Measurements from ENCODE around the gene CYFIP2.

CYFIP2 gene

GRCh38 chr5:157312492-157312891 is 46.6 kb downstream of the CYFIP2 start:
- Histone ChIP-seq H3K9me3 (ENCODE audit: control insufficient read depth, low read length) (no peaks in the 10 kb centered on the region), H3K36me3 (ENCODE audit: control insufficient read depth, insufficient read depth, low read length) (peaks cover 63% of the 10 kb centered on the region), H3K27me3 (replicated peaks; ENCODE audit: control insufficient read depth, insufficient read depth, low read length, poor library complexity, severe bottlenecking) (no peaks in the 10 kb centered on the region), H3K27ac (ENCODE audit: insufficient read depth, low read length, poor library complexity, severe bottlenecking) (peak overlapping the region; percentile 35), H3K4me1 (ENCODE audit: control insufficient read depth, insufficient read depth, low read length, poor library complexity, severe bottlenecking) (peaks cover 29% of the 10 kb centered on the region), H3K4me3 (ENCODE audit: insufficient read depth, low read depth, low read length, poor library complexity, severe bottlenecking) (no peak overlapping the region)
- peak; percentile 34 to 44 (median 42) for DNase-seq

- Histone ChIP-seq H3K27me3 (replicated peaks; ENCODE audit: control insufficient read depth, insufficient read depth, low read length, poor library complexity, severe bottlenecking) (no peaks in the 10 kb centered on the region), H3K9me3 (ENCODE audit: control insufficient read depth, low read length) (no peaks in the 10 kb centered on the region), H3K27ac (ENCODE audit: insufficient read depth, low read length, poor library complexity, severe bottlenecking) (no peak overlapping the region), H3K4me1 (ENCODE audit: control insufficient read depth, insufficient read depth, low read length, poor library complexity, severe bottlenecking) (no peaks in the 10 kb centered on the region), H3K4me3 (ENCODE audit: insufficient read depth, low read depth, low read length, poor library complexity, severe bottlenecking) (no peak overlapping the region), H3K36me3 (ENCODE audit: control insufficient read depth, insufficient read depth, low read length) (peaks cover 91% of the 10 kb centered on the region)
- no peak for DNase-seq
These were observed 56.7 kb downstream of the CYFIP2 start for GRCh38 chr5:157322581-157322980.

- Histone ChIP-seq H3K27me3 (replicated peaks; ENCODE audit: control insufficient read depth, insufficient read depth, low read length, poor library complexity, severe bottlenecking) (no peaks in the 10 kb centered on the region), H3K4me3 (ENCODE audit: insufficient read depth, low read depth, low read length, poor library complexity, severe bottlenecking) (no peak overlapping the region), H3K27ac (ENCODE audit: insufficient read depth, low read length, poor library complexity, severe bottlenecking) (no peak overlapping the region), H3K9me3 (ENCODE audit: control insufficient read depth, low read length) (no peaks in the 10 kb centered on the region), H3K36me3 (ENCODE audit: control insufficient read depth, insufficient read depth, low read length) (peaks cover 86% of the 10 kb centered on the region), H3K4me1 (ENCODE audit: control insufficient read depth, insufficient read depth, low read length, poor library complexity, severe bottlenecking) (no peaks in the 10 kb centered on the region)
- DNase-seq = no peak
These were observed 57.3 kb downstream of the CYFIP2 start for GRCh38 chr5:157323107-157323706.

GRCh38 chr5:157324237-157324636 is 58.3 kb downstream of the CYFIP2 start:
- peaks cover 76% of the 10 kb centered on the region for H3K36me3 ChIP-seq (ENCODE audit: control insufficient read depth, insufficient read depth, low read length)
- H3K4me1 ChIP-seq (ENCODE audit: control insufficient read depth, insufficient read depth, low read length, poor library complexity, severe bottlenecking) = no peaks in the 10 kb centered on the region
- no peak for DNase-seq
- no peaks in the 10 kb centered on the region for H3K27me3 ChIP-seq (replicated peaks; ENCODE audit: control insufficient read depth, insufficient read depth, low read length, poor library complexity, severe bottlenecking)
- no peak overlapping the region for H3K4me3 ChIP-seq (ENCODE audit: insufficient read depth, low read depth, low read length, poor library complexity, severe bottlenecking)
- H3K27ac ChIP-seq (ENCODE audit: insufficient read depth, low read length, poor library complexity, severe bottlenecking) = no peak overlapping the region
- H3K9me3 ChIP-seq (ENCODE audit: control insufficient read depth, low read length) = no peaks in the 10 kb centered on the region

- peaks cover 3% of the 10 kb centered on the region for H3K4me1 ChIP-seq (ENCODE audit: control insufficient read depth, insufficient read depth, low read length, poor library complexity, severe bottlenecking)
- no peak overlapping the region for H3K4me3 ChIP-seq (ENCODE audit: insufficient read depth, low read depth, low read length, poor library complexity, severe bottlenecking)
- peaks cover 73% of the 10 kb centered on the region for H3K36me3 ChIP-seq (ENCODE audit: control insufficient read depth, insufficient read depth, low read length)
- H3K9me3 ChIP-seq (ENCODE audit: control insufficient read depth, low read length) = no peaks in the 10 kb centered on the region
- no peaks in the 10 kb centered on the region for H3K27me3 ChIP-seq (replicated peaks; ENCODE audit: control insufficient read depth, insufficient read depth, low read length, poor library complexity, severe bottlenecking)
- DNase-seq = no peak
- no peak overlapping the region for H3K27ac ChIP-seq (ENCODE audit: insufficient read depth, low read length, poor library complexity, severe bottlenecking)
These were observed 60.6 kb downstream of the CYFIP2 start for GRCh38 chr5:157326440-157327005.

GRCh38 chr5:157327771-157328170 is 61.8 kb downstream of the CYFIP2 start:
- no peak for DNase-seq
- H3K27ac ChIP-seq (ENCODE audit: insufficient read depth, low read length, poor library complexity, severe bottlenecking) = peak overlapping the region; percentile 51
- no peaks in the 10 kb centered on the region for H3K9me3 ChIP-seq (ENCODE audit: control insufficient read depth, low read length)
- no peaks in the 10 kb centered on the region for H3K27me3 ChIP-seq (replicated peaks; ENCODE audit: control insufficient read depth, insufficient read depth, low read length, poor library complexity, severe bottlenecking)
- no peak overlapping the region for H3K4me3 ChIP-seq (ENCODE audit: insufficient read depth, low read depth, low read length, poor library complexity, severe bottlenecking)
- H3K36me3 ChIP-seq (ENCODE audit: control insufficient read depth, insufficient read depth, low read length) = peaks cover 73% of the 10 kb centered on the region
- peaks cover 3% of the 10 kb centered on the region for H3K4me1 ChIP-seq (ENCODE audit: control insufficient read depth, insufficient read depth, low read length, poor library complexity, severe bottlenecking)

- Histone ChIP-seq H3K36me3 (ENCODE audit: control insufficient read depth, insufficient read depth, low read length) (peaks cover 73% of the 10 kb centered on the region), H3K27me3 (replicated peaks; ENCODE audit: control insufficient read depth, insufficient read depth, low read length, poor library complexity, severe bottlenecking) (no peaks in the 10 kb centered on the region), H3K9me3 (ENCODE audit: control insufficient read depth, low read length) (no peaks in the 10 kb centered on the region), H3K4me1 (ENCODE audit: control insufficient read depth, insufficient read depth, low read length, poor library complexity, severe bottlenecking) (peaks cover 3% of the 10 kb centered on the region), H3K27ac (ENCODE audit: insufficient read depth, low read length, poor library complexity, severe bottlenecking) (peak overlapping the region; percentile 51), H3K4me3 (ENCODE audit: insufficient read depth, low read depth, low read length, poor library complexity, severe bottlenecking) (no peak overlapping the region)
- peak; percentile 22 to 47 (median 28) for DNase-seq
These were observed 62.5 kb downstream of the CYFIP2 start for GRCh38 chr5:157328277-157328912.

GRCh38 chr5:157331807-157332206 is 65.9 kb downstream of the CYFIP2 start:
- no peak overlapping the region for H3K27ac ChIP-seq (ENCODE audit: insufficient read depth, low read length, poor library complexity, severe bottlenecking)
- H3K27me3 ChIP-seq (replicated peaks; ENCODE audit: control insufficient read depth, insufficient read depth, low read length, poor library complexity, severe bottlenecking) = no peaks in the 10 kb centered on the region
- H3K4me3 ChIP-seq (ENCODE audit: insufficient read depth, low read depth, low read length, poor library complexity, severe bottlenecking) = no peak overlapping the region
- no peaks in the 10 kb centered on the region for H3K9me3 ChIP-seq (ENCODE audit: control insufficient read depth, low read length)
- peaks cover 71% of the 10 kb centered on the region for H3K36me3 ChIP-seq (ENCODE audit: control insufficient read depth, insufficient read depth, low read length)
- H3K4me1 ChIP-seq (ENCODE audit: control insufficient read depth, insufficient read depth, low read length, poor library complexity, severe bottlenecking) = peaks cover 3% of the 10 kb centered on the region
- DNase-seq = no peak

- Histone ChIP-seq H3K4me1 (ENCODE audit: control insufficient read depth, insufficient read depth, low read length, poor library complexity, severe bottlenecking) (no peaks in the 10 kb centered on the region), H3K4me3 (ENCODE audit: insufficient read depth, low read depth, low read length, poor library complexity, severe bottlenecking) (no peak overlapping the region), H3K27ac (ENCODE audit: insufficient read depth, low read length, poor library complexity, severe bottlenecking) (no peak overlapping the region), H3K9me3 (ENCODE audit: control insufficient read depth, low read length) (no peaks in the 10 kb centered on the region), H3K36me3 (ENCODE audit: control insufficient read depth, insufficient read depth, low read length) (peaks cover 96% of the 10 kb centered on the region), H3K27me3 (replicated peaks; ENCODE audit: control insufficient read depth, insufficient read depth, low read length, poor library complexity, severe bottlenecking) (no peaks in the 10 kb centered on the region)
- DNase-seq = no peak
These were observed 69.9 kb downstream of the CYFIP2 start for GRCh38 chr5:157335534-157336422.

GRCh38 chr5:157336423-157336744 is 70.5 kb downstream of the CYFIP2 start:
- DNase-seq = no peak
- H3K36me3 ChIP-seq (ENCODE audit: control insufficient read depth, insufficient read depth, low read length) = peaks cover 96% of the 10 kb centered on the region
- no peak overlapping the region for H3K27ac ChIP-seq (ENCODE audit: insufficient read depth, low read length, poor library complexity, severe bottlenecking)

More at GRCh38 chr5:157336423-157336744, 70.5 kb downstream of the CYFIP2 start:
- Histone ChIP-seq H3K27me3 (replicated peaks; ENCODE audit: control insufficient read depth, insufficient read depth, low read length, poor library complexity, severe bottlenecking) (no peaks in the 10 kb centered on the region), H3K4me3 (ENCODE audit: insufficient read depth, low read depth, low read length, poor library complexity, severe bottlenecking) (no peak overlapping the region), H3K4me1 (ENCODE audit: control insufficient read depth, insufficient read depth, low read length, poor library complexity, severe bottlenecking) (no peaks in the 10 kb centered on the region), H3K9me3 (ENCODE audit: control insufficient read depth, low read length) (no peaks in the 10 kb centered on the region)
